ENCODE data around the gene HCST. TPM values are rescaled to one million over a fixed set of nuclear protein-coding genes. Genes with fewer than 3 reads are reported as not detected.

HCST gene
- total RNA-seq, 1 donor from 2014 or later, result not detected

- no peak overlapping the region for H3K4me3 ChIP-seq (ENCODE audit: low read depth, low read length)
- TF ChIP-seq CTCF (conservative IDR thresholded peaks at IDR 0.05; ENCODE audit: low read depth, low read length), result no peak
- no peak for DNase-seq (ENCODE audit: low read depth)
Observed at GRCh38 chr19:35929876-35930275, 27.5 kb downstream of the HCST start.

GRCh38 chr19:35931161-35931873, 29.0 kb downstream of the HCST start:
- peak overlapping the region; percentile 47 for H3K4me3 ChIP-seq (ENCODE audit: low read depth, low read length)
- peak; percentile 84 for DNase-seq (ENCODE audit: low read depth)
- peak; percentile 94 for TF ChIP-seq CTCF (conservative IDR thresholded peaks at IDR 0.05; ENCODE audit: low read depth, low read length)

- DNase-seq (ENCODE audit: low read depth), result no peak
- no peak for TF ChIP-seq CTCF (conservative IDR thresholded peaks at IDR 0.05; ENCODE audit: low read depth, low read length)
- no peak overlapping the region for H3K4me3 ChIP-seq (ENCODE audit: low read depth, low read length)
Observed at GRCh38 chr19:35931874-35932202, 29.5 kb downstream of the HCST start.

- no peak overlapping the region for H3K4me3 ChIP-seq (ENCODE audit: low read depth, low read length)
- TF ChIP-seq CTCF (conservative IDR thresholded peaks at IDR 0.05; ENCODE audit: low read depth, low read length), result no peak
Observed at GRCh38 chr19:35932291-35932936, 30.1 kb downstream of the HCST start.

GRCh38 chr19:35935911-35936737, 33.8 kb downstream of the HCST start, which contains the start of gene LRFN3:
Gene LRFN3, plus strand, starts transcription at chr19:35936374. Its CDS starts 3,052 bp downstream, at chr19:35939426.
- no peak for TF ChIP-seq CTCF (conservative IDR thresholded peaks at IDR 0.05; ENCODE audit: low read depth, low read length)
- DNase-seq (ENCODE audit: low read depth), result no peak
- peak within 1 kb of the TSS; percentile 90 for H3K4me3 ChIP-seq (ENCODE audit: low read depth, low read length)

More at GRCh38 chr19:35932291-35932936, 30.1 kb downstream of the HCST start:
- DNase-seq (ENCODE audit: low read depth), result no peak

- TF ChIP-seq CTCF (conservative IDR thresholded peaks at IDR 0.05; ENCODE audit: low read depth, low read length), result no peak
- DNase-seq (ENCODE audit: low read depth), result no peak
- H3K4me3 ChIP-seq (ENCODE audit: low read depth, low read length), result peak overlapping the region; percentile 90
Observed at GRCh38 chr19:35936738-35937268, 34.5 kb downstream of the HCST start.
